GM12878 (cell line): ENCODE results near the gene PPT2. TPM values are rescaled to one million over a fixed set of nuclear protein-coding genes. Genes with fewer than 3 reads are reported as not detected.
A peak's percentile ranks its signal among the peaks of the same experiment; 100 is the strongest.

Experiments
- ATAC-seq: fragments of 200-7000 bp; cut with Tn5 transposase; 3 replicates; pipeline ENCODE4 v1.9.1; 2020; ENCODE audit warnings: mild to moderate bottlenecking, moderate library complexity
- BruUV-seq: library from RNA; stranded (reverse); fragments of 400-500 nt; replicated peaks from 2 replicates; lab custom pipeline; 2021; lab: Mats Ljungman, UMichigan
- CTCF ChIA-PET: fragments of 300-600 bp; sonication (Branson Sonifier 250); formaldehyde crosslinking; extraction: SDS; loops from one replicate; lab custom pipeline; 2021; ENCODE audit warnings: inconsistent platforms; lab: Yijun Ruan, JAX
- POLR2A ChIA-PET: fragments of 350-600 bp; formaldehyde crosslinking; extraction: SDS; loops from one replicate; lab custom pipeline; 2021; ENCODE audit warnings: inconsistent platforms; lab: Charles Lee
- RAD21 ChIA-PET: fragments of 300-600 bp; sonication (Branson Sonifier 250); formaldehyde crosslinking; loops from one replicate; lab custom pipeline; 2023; ENCODE audit warnings: antibody characterized with exemption; ENCODE audit not compliant: unreplicated experiment; lab: Charles Lee
- SMC1A ChIA-PET: fragments of 300-600 bp; sonication (Branson Sonifier 250); formaldehyde crosslinking; loops from one replicate; lab custom pipeline; 2023; ENCODE audit not compliant: unreplicated experiment, uncharacterized antibody; lab: Charles Lee
- DNase-seq: peaks from one replicate; pipeline ENCODE4 v3.0.0-alpha.2; 2011; ENCODE audit warnings: low read depth, low spot score
- FAIRE-seq: peaks from 3 replicates; lab custom pipeline; 2011; peaks lifted over from hg19 to GRCh38; lab: Jason Lieb, UNC
- H2AFZ ChIP-seq: 2 replicates; pipeline ENCODE4 v1.6.0; 2011; ENCODE audit warnings: low read depth, low read length, control low read depth; ENCODE audit not compliant: control insufficient read depth
- H3K27ac ChIP-seq: 2 replicates; pipeline ENCODE4 v1.5.1; 2011; ENCODE audit warnings: control low read depth; ENCODE audit not compliant: control insufficient read depth, insufficient read depth
- H3K27me3 ChIP-seq, 2 experiments: replicated peaks in 1 of 2; 2 replicates each; pipeline versions ENCODE4 v1.6.0 to v1.6.1; 2011; ENCODE audit warnings: low read length in 1 of 2; ENCODE audit not compliant: control insufficient read depth in 2 of 2, insufficient read depth in 2 of 2
- H3K36me3 ChIP-seq, 2 experiments: 2 replicates each; pipeline ENCODE4 v1.5.1; 2011; ENCODE audit warnings: low read length in 1 of 2; ENCODE audit not compliant: control insufficient read depth in 2 of 2, insufficient read depth in 2 of 2
- H3K4me1 ChIP-seq: 2 replicates; pipeline ENCODE4 v1.6.1; 2011; ENCODE audit warnings: mild to moderate bottlenecking, low read length, moderate library complexity, mixed read lengths; ENCODE audit not compliant: control insufficient read depth, insufficient read depth
- H3K4me2 ChIP-seq: 2 replicates; pipeline ENCODE4 v1.6.0; 2011; ENCODE audit warnings: control low read depth; ENCODE audit not compliant: control insufficient read depth, insufficient read depth
- H3K4me3 ChIP-seq: fragments of 200-600 bp; sonication (generic); 2 replicates; pipeline ENCODE4 v1.5.1; 2016
- H3K79me2 ChIP-seq: 2 replicates; pipeline ENCODE4 v1.6.0; 2011; ENCODE audit warnings: low read length; ENCODE audit not compliant: control insufficient read depth, insufficient read depth
- H3K9ac ChIP-seq: 2 replicates; pipeline ENCODE4 v1.8.0; 2011; ENCODE audit warnings: low read length, control low read depth, mixed read lengths; ENCODE audit not compliant: control insufficient read depth, insufficient read depth
- H3K9me3 ChIP-seq: replicated peaks from 3 replicates; pipeline ENCODE4 v1.5.1; 2011; ENCODE audit warnings: mild to moderate bottlenecking, low read length; ENCODE audit not compliant: control insufficient read depth, insufficient read depth
- H4K20me1 ChIP-seq: 2 replicates; pipeline ENCODE4 v1.6.0; 2011; ENCODE audit not compliant: control insufficient read depth, insufficient read depth
- ATF7 ChIP-seq: fragments of 450-650 bp; IDR thresholded peaks from 2 replicates; pipeline ENCODE4 v1.6.1; 2016; ENCODE audit warnings: low read depth, mild to moderate bottlenecking
- EED ChIP-seq: sonication (generic); IDR thresholded peaks from 2 replicates; pipeline ENCODE4 v1.6.1; 2016; ENCODE audit warnings: antibody characterized with exemption, low read depth
- EP300 ChIP-seq, 2 experiments: fragments of 150-350 bp in 1 of 2; IDR thresholded peaks; 2 replicates each; pipeline ENCODE4 v1.6.1; 2011 to 2012; ENCODE audit warnings: low read depth in 2 of 2, low read length in 2 of 2, borderline replicate concordance in 1 of 2, improper control_type of control experiment in 1 of 2, inconsistent platforms in 1 of 2; ENCODE audit not compliant: control insufficient read depth in 1 of 2
- IKZF1 ChIP-seq: fragments of 450-650 bp; conservative IDR thresholded peaks from 2 replicates; pipeline ENCODE4 v1.6.1; 2017; ENCODE audit warnings: antibody characterized with exemption, mild to moderate bottlenecking
- PAX5 ChIP-seq: IDR thresholded peaks from 2 replicates; pipeline ENCODE4 v1.6.1; 2011; ENCODE audit warnings: low read depth, low read length, borderline replicate concordance
- RAD21 ChIP-seq: IDR thresholded peaks from 2 replicates; pipeline ENCODE4 v1.6.1; 2011; ENCODE audit warnings: mild to moderate bottlenecking, low read depth, low read length, moderate library complexity; ENCODE audit not compliant: insufficient read depth
- RELA ChIP-seq: fragments of 450-650 bp; IDR thresholded peaks from 2 replicates; pipeline ENCODE4 v1.8.0; 2014; ENCODE audit warnings: borderline replicate concordance; ENCODE audit not compliant: partially characterized antibody
- SMARCA5 ChIP-seq: fragments of 450-650 bp; IDR thresholded peaks from 2 replicates; pipeline ENCODE4 v1.6.1; 2017; ENCODE audit warnings: mild to moderate bottlenecking
- SMC3 ChIP-seq: IDR thresholded peaks from 2 replicates; pipeline ENCODE4 v1.6.1; 2011; ENCODE audit warnings: low read length, improper control_type of control experiment, borderline replicate concordance
- SUZ12 ChIP-seq: fragments of 200-600 bp; sonication (generic); IDR thresholded peaks from one replicate; pipeline ENCODE4 v1.6.1; 2018; ENCODE audit warnings: antibody characterized with exemption, mild to moderate bottlenecking; ENCODE audit not compliant: unreplicated experiment
- ZNF384 ChIP-seq: IDR thresholded peaks from 2 replicates; pipeline ENCODE4 v1.6.1; 2012; ENCODE audit warnings: low read depth, mild to moderate bottlenecking, low read length, improper control_type of control experiment, borderline replicate concordance
- WGBS: methylation state at CpG from one replicate; pipeline ENCODE4 v1.1.6; 2016; ENCODE audit warnings: low lambda C conversion rate; ENCODE audit not compliant: insufficient replicate concordance, insufficient coverage; ENCODE audit errors: missing lambda C conversion rate; 5-methylcytosine and 5-hydroxymethylcytosine counted together
- in situ Hi-C: fragments of 300-500 bp; cut with MboI; formaldehyde crosslinking; loops from 9 replicates; pipeline ENCODE4 v1.14.3; 2018; ENCODE audit warnings: mixed read lengths
- intact Hi-C: fragments of 100-400 bp; cut with micrococcal nuclease; formaldehyde crosslinking; loops from one replicate; pipeline ENCODE4 v1.14.2; 2022; ENCODE audit not compliant: unreplicated experiment
- polyA plus RNA-seq, 11 experiments: library from polyadenylated mRNA; depleted of rRNA in 4 of 11; unstranded in 6 of 11; stranded (reverse) in 5 of 11; fragments of >200 nt; fragmentation: Nextera tagmentation in 4 of 11; fragmentation: Illumina TruSeq in 1 of 11; extraction: Ambion mirVana in 4 of 11; extraction: Trizol in 1 of 11; gene quantifications; 1 replicate in 1 of 11; 2 replicates in 10 of 11; pipeline versions ENCODE4 v1.2.1 to v1.2.3, GENCODE V29; 2011 to 2016; ENCODE audit warnings: inconsistent platforms in 2 of 11, missing spikeins in 2 of 11, low read depth in 1 of 11
- total RNA-seq, 4 experiments: library from RNA; depleted of rRNA in 3 of 4; stranded (reverse); fragments of >200 nt in 3 of 4; fragmentation: Illumina TruSeq in 1 of 4; extraction: Trizol in 1 of 4; gene quantifications; 2 replicates each; pipeline versions ENCODE4 v1.2.1 to v1.2.3, GENCODE V29; 2013 to 2021
- TF ChIP-seq, protein P1 (sequence below), 3 experiments: IDR thresholded peaks in 2 of 3; conservative IDR thresholded peaks in 1 of 3; 2 replicates each; pipeline ENCODE4 v1.5.1; 2011; ENCODE audit warnings: low read depth in 3 of 3, low read length in 3 of 3, mild to moderate bottlenecking in 3 of 3, control low read depth in 2 of 3, moderate library complexity in 2 of 3, inconsistent platforms in 1 of 3, mixed read lengths in 1 of 3; ENCODE audit not compliant: control insufficient read depth in 2 of 3, insufficient read depth in 1 of 3; ENCODE audit errors: extremely low read depth in 1 of 3

Gene PPT2
- total and polyA plus RNA-seq, 10 of the 15 experiments (the other 5 are each of a cell fraction or from before 2014, with no cell fraction given) = 1.3 to 25.5 (median 5.5) TPM

DNA sequence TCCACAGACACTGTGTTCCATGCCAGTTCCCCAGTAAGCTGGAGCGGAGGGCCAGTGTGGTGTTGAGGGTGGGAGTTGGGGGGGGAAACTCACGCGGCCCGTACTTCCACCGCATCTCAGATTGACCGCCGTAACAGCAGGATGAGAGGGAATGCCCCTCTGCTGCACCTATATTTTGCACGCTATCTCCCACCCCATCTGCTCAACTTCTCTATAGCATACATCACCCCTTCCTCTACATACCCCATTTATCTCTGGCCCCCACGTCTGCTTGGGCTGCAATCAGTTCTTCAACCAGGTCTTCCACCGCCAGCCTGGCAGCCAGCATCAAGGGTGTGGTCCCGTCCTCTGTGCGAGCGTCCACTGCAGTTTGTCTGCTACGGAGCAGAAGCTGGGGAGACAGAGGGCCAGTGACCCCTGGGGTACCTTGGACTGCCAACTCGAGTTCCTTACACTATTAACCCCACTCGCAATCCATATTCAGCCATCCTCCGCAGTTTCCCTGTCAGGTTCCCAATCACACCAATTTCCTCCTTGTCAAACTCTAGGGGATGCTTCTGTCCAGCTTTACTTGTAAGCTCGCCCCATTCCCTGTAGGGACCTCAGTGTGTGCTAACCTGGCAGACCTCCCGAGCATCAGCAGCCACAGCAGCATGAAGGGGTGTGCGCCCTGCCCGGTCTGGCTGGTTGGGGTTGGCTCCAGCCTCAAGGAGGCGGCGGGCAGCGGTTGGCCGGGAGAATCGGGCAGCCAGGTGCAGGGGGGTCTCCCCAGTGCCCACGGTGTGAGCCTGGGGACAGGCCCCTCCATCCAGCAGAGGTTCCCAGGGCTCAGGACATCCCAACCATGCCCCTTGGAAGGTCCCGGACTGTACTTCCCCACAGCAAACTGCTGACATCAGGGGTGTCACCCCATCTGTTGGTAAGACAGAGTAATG is 43.0 kb downstream of the PPT2 start:
- H4K20me1 ChIP-seq = no peaks in the 10 kb centered on the region
- peaks cover 26% of the 10 kb centered on the region for H3K4me1 ChIP-seq
- ChIA-PET SMC1A (interaction anchor here (0.6 to 1.1 kb wide), 4 partner anchors 11 to 589 kb away, joined by 3 to 4 read pairs (median 3); no protein-coding TSS in a partner anchor), CTCF (interaction anchor here (0.6 to 1.5 kb wide), 6 partner anchors 18 to 201 kb away, joined by 3 to 4 read pairs (median 3); no protein-coding TSS in a partner anchor), RAD21 (interaction anchor here (1.8 kb wide), 1 partner anchor 68 kb away, joined by 6 read pairs; no protein-coding TSS in a partner anchor), POLR2A (interaction anchor here (0.5 to 1.6 kb wide), 9 partner anchors 8 to 1215 kb away, joined by 3 to 6 read pairs (median 5); partner anchors contain the start of genes AGPAT1, ATF6B and PSMB8)
- H2AFZ ChIP-seq = peak overlapping the region; percentile 84
- H3K27ac ChIP-seq = peak overlapping the region; percentile 99
- no peaks in the 10 kb centered on the region for H3K27me3 ChIP-seq
- ATAC-seq = no peak
- BruUV-seq = no TSS peak
- in situ Hi-C loops (no loop called here), intact Hi-C loops (loop anchor here (5.0 kb wide), 1 partner anchor 40 kb away; no protein-coding TSS in a partner anchor)
- no peaks in the 10 kb centered on the region for H3K9me3 ChIP-seq
- H3K4me3 ChIP-seq = peak overlapping the region; percentile 76
- H3K36me3 ChIP-seq = no peaks in the 10 kb centered on the region
- H3K4me2 ChIP-seq = peak overlapping the region; percentile 79
- H3K79me2 ChIP-seq = peaks cover 16% of the 10 kb centered on the region
- 21% methylated on average over 28 of the region's 28 CpGs for whole genome bisulfite sequencing
- no peak for DNase-seq
- H3K9ac ChIP-seq = peak overlapping the region; percentile 100
- no peak for FAIRE-seq
- TF ChIP-seq ATF7 (peak; percentile 0; the same call in 1 of the 2 replicates), EED (peak; percentile 43; the same call in 1 of the 2 replicates), RAD21 (peak; percentile 6; the same call in 1 of the 2 replicates), ZNF384 (no peak), RELA (peak; percentile 35), SMARCA5 (peak; percentile 23; the same call in 1 of the 2 replicates), SMC3 (peak; percentile 13; the same call in 1 of the 2 replicates), PAX5 (no peak), IKZF1 (peak; percentile 63), SUZ12 (no peak), EP300 (IDR thresholded peaks at IDR 0.05; ENCODE audit: borderline replicate concordance in 1 of 2, control insufficient read depth in 1 of 2, low read depth in 2 of 2, low read length in 2 of 2) (0 out of 4 replicates have a peak, but pooled peaks of 1 of the 2 experiments have one; percentile 3)
- TF ChIP-seq, protein P1, sequence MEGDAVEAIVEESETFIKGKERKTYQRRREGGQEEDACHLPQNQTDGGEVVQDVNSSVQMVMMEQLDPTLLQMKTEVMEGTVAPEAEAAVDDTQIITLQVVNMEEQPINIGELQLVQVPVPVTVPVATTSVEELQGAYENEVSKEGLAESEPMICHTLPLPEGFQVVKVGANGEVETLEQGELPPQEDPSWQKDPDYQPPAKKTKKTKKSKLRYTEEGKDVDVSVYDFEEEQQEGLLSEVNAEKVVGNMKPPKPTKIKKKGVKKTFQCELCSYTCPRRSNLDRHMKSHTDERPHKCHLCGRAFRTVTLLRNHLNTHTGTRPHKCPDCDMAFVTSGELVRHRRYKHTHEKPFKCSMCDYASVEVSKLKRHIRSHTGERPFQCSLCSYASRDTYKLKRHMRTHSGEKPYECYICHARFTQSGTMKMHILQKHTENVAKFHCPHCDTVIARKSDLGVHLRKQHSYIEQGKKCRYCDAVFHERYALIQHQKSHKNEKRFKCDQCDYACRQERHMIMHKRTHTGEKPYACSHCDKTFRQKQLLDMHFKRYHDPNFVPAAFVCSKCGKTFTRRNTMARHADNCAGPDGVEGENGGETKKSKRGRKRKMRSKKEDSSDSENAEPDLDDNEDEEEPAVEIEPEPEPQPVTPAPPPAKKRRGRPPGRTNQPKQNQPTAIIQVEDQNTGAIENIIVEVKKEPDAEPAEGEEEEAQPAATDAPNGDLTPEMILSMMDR (IDR thresholded peaks at IDR 0.05 in 2 of 3, conservative IDR thresholded peaks at IDR 0.05 in 1 of 3; ENCODE audit: control insufficient read depth in 2 of 3, extremely low read depth in 1 of 3, insufficient read depth in 1 of 3, low read depth in 3 of 3, low read length in 3 of 3) = peak in 1 of 3 experiments; percentile 27; a peak in 1 of 6 replicates
